ENCODE measurements around the gene HYAL1.
"Not testable (repeated sequence)": the region's sequence is repeated elsewhere in the genome, so short reads cannot be mapped to it uniquely, and the experiment has no call there.

Gene HYAL1

GRCh38 chr3:50275141-50275995 is 28.0 kb downstream of the HYAL1 start:
- H3K4me3 ChIP-seq (ENCODE audit: low read depth, low read length): no peak overlapping the region
- no peak for TF ChIP-seq CTCF (IDR thresholded peaks at IDR 0.05)
- no peak overlapping the region for H3K4me2 ChIP-seq (ENCODE audit: low read length)
- H3K27ac ChIP-seq: no peak overlapping the region
- no peak overlapping the region for H2AFZ ChIP-seq
- peaks cover 10% of the 10 kb centered on the region for H3K79me2 ChIP-seq
- no peaks in the 10 kb centered on the region for H3K27me3 ChIP-seq (ENCODE audit: control insufficient read depth, insufficient read depth, low read length)
- no peaks in the 10 kb centered on the region for H3K9me3 ChIP-seq (ENCODE audit: control insufficient read depth, low read length)
- peaks cover 31% of the 10 kb centered on the region for H3K4me1 ChIP-seq
- no peak overlapping the region for H3K9ac ChIP-seq
- no peaks in the 10 kb centered on the region for H3K36me3 ChIP-seq (ENCODE audit: control insufficient read depth, insufficient read depth, low read length)

- Histone ChIP-seq H3K9me3 (ENCODE audit: control insufficient read depth, low read length) (no peaks in the 10 kb centered on the region), H3K4me1 (peaks cover 40% of the 10 kb centered on the region), H3K36me3 (ENCODE audit: control insufficient read depth, insufficient read depth, low read length) (no peaks in the 10 kb centered on the region), H3K79me2 (peaks cover 10% of the 10 kb centered on the region), H2AFZ (no peak overlapping the region), H3K27me3 (ENCODE audit: control insufficient read depth, insufficient read depth, low read length) (no peaks in the 10 kb centered on the region), H3K4me2 (ENCODE audit: low read length) (no peak overlapping the region), H3K4me3 (ENCODE audit: low read depth, low read length) (no peak overlapping the region), H3K27ac (no peak overlapping the region), H3K9ac (no peak overlapping the region)
- peak; percentile 56 for TF ChIP-seq CTCF (IDR thresholded peaks at IDR 0.05)
These were observed 28.8 kb downstream of the HYAL1 start for GRCh38 chr3:50274371-50275104.

- Histone ChIP-seq H3K4me3 (ENCODE audit: low read depth, low read length) (no peak overlapping the region), H3K79me2 (peaks cover 10% of the 10 kb centered on the region), H3K27ac (no peak overlapping the region), H2AFZ (no peak overlapping the region), H3K9me3 (ENCODE audit: control insufficient read depth, low read length) (no peaks in the 10 kb centered on the region), H3K36me3 (ENCODE audit: control insufficient read depth, insufficient read depth, low read length) (no peaks in the 10 kb centered on the region), H3K4me1 (peaks cover 45% of the 10 kb centered on the region), H3K9ac (no peak overlapping the region), H3K4me2 (ENCODE audit: low read length) (no peak overlapping the region), H3K27me3 (ENCODE audit: control insufficient read depth, insufficient read depth, low read length) (no peaks in the 10 kb centered on the region)
- TF ChIP-seq CTCF (IDR thresholded peaks at IDR 0.05): no peak
These were observed 29.7 kb downstream of the HYAL1 start for GRCh38 chr3:50273689-50274065.

GRCh38 chr3:50272911-50273688 is 30.3 kb downstream of the HYAL1 start:
- TF ChIP-seq CTCF (IDR thresholded peaks at IDR 0.05): peak; percentile 98
- Histone ChIP-seq H3K4me3 (ENCODE audit: low read depth, low read length) (peak overlapping the region; percentile 41), H3K79me2 (peaks cover 10% of the 10 kb centered on the region), H3K9me3 (ENCODE audit: control insufficient read depth, low read length) (no peaks in the 10 kb centered on the region), H3K27me3 (ENCODE audit: control insufficient read depth, insufficient read depth, low read length) (no peaks in the 10 kb centered on the region), H3K27ac (peak overlapping the region; percentile 98), H3K4me2 (ENCODE audit: low read length) (peak overlapping the region; percentile 84), H2AFZ (peak overlapping the region; percentile 65), H3K4me1 (peaks cover 51% of the 10 kb centered on the region), H3K9ac (no peak overlapping the region), H3K36me3 (ENCODE audit: control insufficient read depth, insufficient read depth, low read length) (no peaks in the 10 kb centered on the region)

GRCh38 chr3:50272538-50272910 is 30.9 kb downstream of the HYAL1 start:
- H2AFZ ChIP-seq; H3K9ac ChIP-seq; H3K27me3 ChIP-seq (ENCODE audit: control insufficient read depth, insufficient read depth, low read length); H3K9me3 ChIP-seq (ENCODE audit: control insufficient read depth, low read length); H3K36me3 ChIP-seq (ENCODE audit: control insufficient read depth, insufficient read depth, low read length); H3K4me3 ChIP-seq (ENCODE audit: low read depth, low read length): not testable (repeated sequence)
- H3K27ac ChIP-seq: peak overlapping the region; percentile 98
- peaks cover 10% of the 10 kb centered on the region for H3K79me2 ChIP-seq
- H3K4me2 ChIP-seq (ENCODE audit: low read length): peak overlapping the region; percentile 84
- H3K4me1 ChIP-seq: peaks cover 56% of the 10 kb centered on the region

Data from parathyroid adenoma (tissue), 2 donors.